ENCODE results near the gene TBC1D22B.

DNA sequence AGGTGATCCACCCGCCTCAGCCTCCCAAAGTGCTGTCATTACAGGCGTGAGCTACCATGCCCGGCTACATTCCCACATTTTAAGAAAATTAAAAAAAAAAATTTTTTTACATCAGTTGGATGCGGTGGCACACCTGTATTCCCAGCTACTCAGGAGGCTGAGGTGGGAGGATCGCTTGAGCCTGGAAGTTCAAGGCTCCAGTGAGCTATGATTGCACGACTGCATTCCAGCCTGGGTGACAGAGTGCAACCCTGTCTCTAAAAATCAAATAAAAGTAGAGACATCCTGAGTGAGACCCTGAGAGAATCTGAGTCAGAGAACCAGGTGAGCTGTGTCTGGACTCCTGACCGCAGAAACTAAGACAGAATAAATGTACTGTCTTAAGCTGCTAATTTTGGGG lies 48.8 kb upstream of the TBC1D22B start:
- TF ChIP-seq POLR2A (IDR thresholded peaks at IDR 0.05) = no peak
- TF ChIP-seq, protein P1, sequence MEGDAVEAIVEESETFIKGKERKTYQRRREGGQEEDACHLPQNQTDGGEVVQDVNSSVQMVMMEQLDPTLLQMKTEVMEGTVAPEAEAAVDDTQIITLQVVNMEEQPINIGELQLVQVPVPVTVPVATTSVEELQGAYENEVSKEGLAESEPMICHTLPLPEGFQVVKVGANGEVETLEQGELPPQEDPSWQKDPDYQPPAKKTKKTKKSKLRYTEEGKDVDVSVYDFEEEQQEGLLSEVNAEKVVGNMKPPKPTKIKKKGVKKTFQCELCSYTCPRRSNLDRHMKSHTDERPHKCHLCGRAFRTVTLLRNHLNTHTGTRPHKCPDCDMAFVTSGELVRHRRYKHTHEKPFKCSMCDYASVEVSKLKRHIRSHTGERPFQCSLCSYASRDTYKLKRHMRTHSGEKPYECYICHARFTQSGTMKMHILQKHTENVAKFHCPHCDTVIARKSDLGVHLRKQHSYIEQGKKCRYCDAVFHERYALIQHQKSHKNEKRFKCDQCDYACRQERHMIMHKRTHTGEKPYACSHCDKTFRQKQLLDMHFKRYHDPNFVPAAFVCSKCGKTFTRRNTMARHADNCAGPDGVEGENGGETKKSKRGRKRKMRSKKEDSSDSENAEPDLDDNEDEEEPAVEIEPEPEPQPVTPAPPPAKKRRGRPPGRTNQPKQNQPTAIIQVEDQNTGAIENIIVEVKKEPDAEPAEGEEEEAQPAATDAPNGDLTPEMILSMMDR (IDR thresholded peaks at IDR 0.05) = no peak
